ENCODE data around the gene XRCC5. TPM values are rescaled to one million over a fixed set of nuclear protein-coding genes. Genes with fewer than 3 reads are reported as not detected.

The XRCC5 gene
- total RNA-seq, 2 donors from 2014 or later = 163 to 189 TPM

- intact Hi-C loops (cut with DNase I, micrococcal nuclease) = no loop called here
- no peak for ATAC-seq
- DNase-seq = no peak
Observed at GRCh38 chr2:216214768-216215167, 105.6 kb downstream of the XRCC5 start.

DNA sequence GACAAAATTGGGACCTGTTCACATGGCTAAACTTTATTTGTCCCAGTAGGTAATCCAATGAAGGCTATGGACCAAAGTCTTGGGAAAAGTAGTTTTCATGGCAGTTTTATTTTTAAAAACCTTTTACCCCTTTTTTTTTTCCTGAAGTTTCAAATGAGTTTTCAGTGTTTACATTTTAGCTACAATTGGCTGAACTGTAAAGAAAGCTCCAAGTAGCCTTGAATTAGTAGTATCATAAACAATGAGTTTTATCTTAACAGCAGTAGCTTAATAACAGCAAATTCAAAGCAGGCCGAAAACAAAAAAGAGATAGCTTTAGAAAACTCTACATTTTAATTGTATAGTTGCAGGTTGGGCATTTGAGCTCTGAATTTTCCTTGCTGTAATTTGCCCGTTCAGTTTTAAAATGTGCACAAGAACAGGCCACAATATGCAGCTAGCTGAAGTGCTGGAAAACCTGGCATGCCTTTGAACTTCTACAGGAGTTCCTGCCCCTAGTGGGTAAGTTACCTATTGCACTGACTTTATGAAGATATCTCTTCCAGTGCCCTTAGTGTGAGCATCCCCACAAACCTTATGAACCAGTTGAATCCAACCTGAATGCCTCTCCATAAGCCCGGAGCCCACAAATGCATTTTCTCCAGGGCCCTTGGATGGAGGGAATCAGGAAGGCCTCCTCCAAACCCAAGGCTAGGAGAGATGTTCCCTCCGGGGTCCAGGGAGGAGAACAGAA, 106.7 kb downstream of the XRCC5 start:
- peak; percentile 56 for ATAC-seq

DNA sequence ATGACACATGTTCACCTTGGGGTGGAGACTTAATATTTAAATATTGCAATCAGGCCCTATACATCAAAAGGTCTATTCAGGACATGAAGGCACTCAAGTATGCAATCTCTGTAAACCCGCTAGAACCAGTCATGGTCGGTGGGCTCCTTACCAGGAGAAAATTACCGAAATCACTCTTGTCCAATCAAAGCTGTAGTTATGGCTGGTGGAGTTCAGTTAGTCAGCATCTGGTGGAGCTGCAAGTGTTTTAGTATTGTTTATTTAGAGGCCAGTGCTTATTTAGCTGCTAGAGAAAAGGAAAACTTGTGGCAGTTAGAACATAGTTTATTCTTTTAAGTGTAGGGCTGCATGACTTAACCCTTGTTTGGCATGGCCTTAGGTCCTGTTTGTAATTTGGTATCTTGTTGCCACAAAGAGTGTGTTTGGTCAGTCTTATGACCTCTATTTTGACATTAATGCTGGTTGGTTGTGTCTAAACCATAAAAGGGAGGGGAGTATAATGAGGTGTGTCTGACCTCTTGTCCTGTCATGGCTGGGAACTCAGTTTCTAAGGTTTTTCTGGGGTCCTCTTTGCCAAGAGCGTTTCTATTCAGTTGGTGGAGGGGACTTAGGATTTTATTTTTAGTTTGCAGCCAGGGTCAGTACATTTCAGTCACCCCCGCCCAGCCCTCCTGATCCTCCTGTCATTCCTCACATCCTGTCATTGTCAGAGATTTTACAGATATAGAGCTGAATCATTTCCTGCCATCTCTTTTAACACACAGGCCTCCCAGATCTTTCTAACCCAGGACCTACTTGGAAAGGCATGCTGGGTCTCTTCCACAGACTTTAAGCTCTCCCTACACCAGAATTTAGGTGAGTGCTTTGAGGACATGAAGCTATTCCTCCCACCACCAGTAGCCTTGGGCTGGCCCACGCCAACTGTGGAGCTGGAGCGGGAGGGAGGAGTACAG, 108.1 kb downstream of the XRCC5 start:
- ATAC-seq (no peak), DNase-seq (no peak)
- intact Hi-C loops (cut with DNase I, micrococcal nuclease) = no loop called here

More for the DNA sequence above, 106.7 kb downstream of the XRCC5 start:
- intact Hi-C loops (cut with DNase I, micrococcal nuclease) = no loop called here
- no peak for DNase-seq

GRCh38 chr2:216217904-216218260, 108.7 kb downstream of the XRCC5 start:
- no peak for ATAC-seq
- no peak for DNase-seq
- intact Hi-C loops (cut with DNase I, micrococcal nuclease) = no loop called here

DNA sequence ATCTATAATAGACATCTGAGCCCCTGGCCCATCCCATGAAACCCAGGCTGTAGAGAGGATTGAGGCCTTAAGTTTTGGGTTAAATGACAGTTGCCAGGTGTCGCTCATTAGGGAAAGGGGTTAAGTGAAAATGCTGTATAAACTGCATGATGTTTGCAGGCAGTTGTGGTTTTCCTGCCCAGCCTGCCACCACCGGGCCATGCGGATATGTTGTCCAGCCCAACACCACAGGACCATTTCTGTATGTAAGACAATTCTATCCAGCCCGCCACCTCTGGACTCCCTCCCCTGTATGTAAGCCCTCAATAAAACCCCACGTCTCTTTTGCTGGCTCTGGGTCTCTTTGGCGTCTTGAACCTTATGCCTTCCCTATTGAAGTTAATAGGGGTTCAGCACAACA, 110.7 kb downstream of the XRCC5 start:
- intact Hi-C loops (cut with DNase I, micrococcal nuclease) = no loop called here
- ATAC-seq = no peak
- DNase-seq = no peak

DNA sequence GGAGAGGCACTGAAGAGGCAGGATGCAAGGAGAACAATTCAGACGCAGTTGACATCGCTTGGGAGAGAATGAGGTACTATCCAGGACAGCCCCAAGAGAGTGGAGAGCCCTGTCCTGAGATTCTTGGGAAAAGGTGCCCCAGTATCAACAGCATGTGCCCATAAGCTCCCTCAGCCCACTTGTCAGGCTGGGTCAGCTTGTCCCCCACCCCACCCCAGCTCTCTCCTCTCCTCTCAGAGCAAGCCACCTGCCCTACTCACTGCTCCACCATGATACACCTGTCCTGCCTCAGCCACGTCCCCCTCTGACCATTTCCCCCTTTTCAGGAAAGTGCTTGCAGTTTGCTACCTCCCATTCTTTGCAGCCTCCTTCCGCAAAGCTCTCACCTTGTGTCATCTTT, 111.8 kb downstream of the XRCC5 start:
- ATAC-seq (no peak), DNase-seq (no peak)
- intact Hi-C loops (cut with DNase I, micrococcal nuclease) = no loop called here

GRCh38 chr2:216221811-216222210, 112.7 kb downstream of the XRCC5 start:
- ATAC-seq = no peak
- intact Hi-C loops (cut with DNase I, micrococcal nuclease) = no loop called here

GRCh38 chr2:216222650-216223352, 113.7 kb downstream of the XRCC5 start:
- DNase-seq (no peak), ATAC-seq (no peak)
- intact Hi-C loops (cut with DNase I, micrococcal nuclease) = no loop called here

More at GRCh38 chr2:216221811-216222210, 112.7 kb downstream of the XRCC5 start:
- DNase-seq = no peak

DNA sequence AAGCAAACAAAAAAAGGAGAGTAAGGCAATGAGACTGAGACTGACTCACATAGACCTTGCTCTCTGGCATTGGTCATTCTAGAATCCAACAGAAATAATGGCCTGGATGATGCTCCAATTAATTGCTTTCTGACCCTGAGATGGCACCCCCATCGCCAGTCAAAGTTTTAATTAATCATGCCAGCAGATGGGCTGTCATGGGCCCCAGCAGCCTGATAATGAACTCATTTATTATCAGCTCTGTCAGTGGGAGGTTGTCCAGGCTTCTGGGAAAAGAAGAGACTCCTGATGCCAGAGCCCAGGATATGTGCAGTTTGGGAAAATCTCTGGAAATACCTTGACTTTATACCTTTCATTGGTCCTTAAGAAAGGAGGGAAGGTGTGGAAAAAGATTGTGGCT, 115.2 kb downstream of the XRCC5 start:
- ATAC-seq = no peak
- no peak for DNase-seq
- intact Hi-C loops (cut with DNase I, micrococcal nuclease) = no loop called here

DNA sequence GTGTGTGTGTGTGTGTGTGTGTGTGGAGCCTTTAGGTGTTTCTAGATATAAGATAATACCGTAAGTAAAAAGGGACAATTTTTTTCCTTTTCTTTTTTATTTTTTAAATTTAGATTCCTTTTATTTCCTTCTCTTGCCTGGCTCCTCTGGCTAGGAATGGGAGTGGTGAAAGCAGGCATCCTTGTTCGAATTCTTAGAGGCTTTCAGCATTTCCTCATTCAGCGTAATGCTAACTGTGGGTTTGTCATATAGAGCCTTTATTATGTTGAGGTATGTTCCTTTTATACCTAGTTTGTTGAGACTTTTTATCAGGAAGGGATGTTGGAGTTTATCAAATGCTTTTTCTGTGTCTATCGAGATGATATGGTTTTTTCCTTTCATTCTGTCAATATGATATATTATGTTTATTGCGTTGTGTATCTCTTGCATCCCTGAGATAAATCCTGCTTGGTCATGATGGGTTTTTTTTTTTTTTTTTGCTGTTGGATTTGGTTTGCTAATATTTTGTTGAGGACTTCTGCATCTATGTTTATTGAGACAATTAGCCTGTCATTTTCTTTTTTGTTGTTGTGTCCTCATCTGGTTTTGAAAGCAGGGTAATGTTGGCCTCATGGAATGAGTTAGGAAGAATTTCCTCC, 120.2 kb downstream of the XRCC5 start:
- intact Hi-C loops (cut with DNase I, micrococcal nuclease) = no loop called here
- no peak for ATAC-seq

DNA sequence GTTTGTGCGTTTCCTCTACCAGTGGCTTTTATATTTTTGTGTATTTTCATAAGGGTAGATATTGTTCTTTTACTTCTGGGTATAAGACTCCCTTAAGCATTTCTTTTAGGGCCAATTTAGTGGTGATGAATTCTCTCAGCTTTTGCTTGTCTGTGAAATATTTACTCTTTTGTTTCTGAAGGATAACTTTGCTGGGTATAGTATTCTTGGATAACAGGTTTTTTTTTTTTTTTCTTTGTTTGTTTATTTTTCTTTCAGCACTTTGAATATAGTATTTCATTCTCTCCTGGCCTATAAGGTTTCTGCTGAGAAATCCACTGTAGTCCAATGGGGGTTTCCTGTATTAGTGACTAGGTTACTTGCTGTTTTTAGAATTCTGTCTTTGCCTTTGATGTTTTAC, 122.7 kb downstream of the XRCC5 start:
- DNase-seq (no peak), ATAC-seq (no peak)
- intact Hi-C loops (cut with DNase I, micrococcal nuclease) = no loop called here

More for the DNA sequence above, 120.2 kb downstream of the XRCC5 start:
- DNase-seq = no peak

DNA sequence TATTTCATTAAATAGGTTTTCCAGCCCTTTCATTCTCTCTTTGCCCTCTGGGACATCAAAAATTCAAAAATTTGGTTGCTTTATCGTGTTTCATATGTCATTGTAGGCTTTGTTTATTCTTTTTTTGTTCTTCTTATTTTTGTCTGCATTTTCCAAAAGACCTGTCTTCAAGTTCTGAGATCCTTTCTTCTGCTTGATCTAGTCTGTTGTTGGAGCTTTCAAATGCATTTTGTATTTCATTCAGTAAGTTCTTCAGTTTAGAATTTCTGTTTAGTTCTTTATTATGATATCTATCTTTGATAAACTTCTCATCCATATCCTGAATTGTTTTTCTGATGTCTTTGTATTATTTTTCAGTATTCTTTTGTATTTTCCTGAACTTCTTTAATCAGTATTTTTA, 123.6 kb downstream of the XRCC5 start:
- intact Hi-C loops (cut with DNase I, micrococcal nuclease) = no loop called here
- DNase-seq = no peak
- ATAC-seq = no peak

GRCh38 chr2:216233281-216233995, 124.3 kb downstream of the XRCC5 start:
- no peak for DNase-seq
- intact Hi-C loops (cut with DNase I, micrococcal nuclease) = no loop called here
- ATAC-seq = no peak

DNA sequence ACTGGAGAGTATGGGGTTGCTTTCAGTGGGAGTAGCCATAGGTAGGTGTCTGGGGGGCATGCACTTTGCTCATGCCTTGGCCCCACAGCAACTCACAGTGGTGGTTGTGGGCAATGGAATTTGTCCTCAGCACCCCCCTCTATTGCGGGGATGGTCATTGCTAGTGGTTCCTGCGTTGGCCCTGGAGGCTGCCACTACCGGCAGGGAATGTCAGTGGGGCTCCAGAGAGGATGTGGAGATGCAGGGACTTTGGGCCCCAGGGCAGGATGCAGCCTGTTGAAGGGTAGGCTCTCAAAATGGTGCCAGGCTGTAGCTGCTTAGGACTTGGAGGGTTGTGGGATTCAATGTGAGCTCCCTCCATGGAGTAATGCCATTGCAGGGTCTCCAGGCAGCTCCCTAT, 125.0 kb downstream of the XRCC5 start:
- ATAC-seq = no peak
- no peak for DNase-seq
- intact Hi-C loops (cut with DNase I, micrococcal nuclease) = no loop called here

- intact Hi-C loops (cut with DNase I, micrococcal nuclease) = no loop called here
- DNase-seq = no peak
- no peak for ATAC-seq
Observed at GRCh38 chr2:216235462-216235861, 126.3 kb downstream of the XRCC5 start.

GRCh38 chr2:216235896-216236295, 126.7 kb downstream of the XRCC5 start:
- ATAC-seq = no peak
- intact Hi-C loops (cut with DNase I, micrococcal nuclease) = no loop called here
- DNase-seq = no peak

DNA sequence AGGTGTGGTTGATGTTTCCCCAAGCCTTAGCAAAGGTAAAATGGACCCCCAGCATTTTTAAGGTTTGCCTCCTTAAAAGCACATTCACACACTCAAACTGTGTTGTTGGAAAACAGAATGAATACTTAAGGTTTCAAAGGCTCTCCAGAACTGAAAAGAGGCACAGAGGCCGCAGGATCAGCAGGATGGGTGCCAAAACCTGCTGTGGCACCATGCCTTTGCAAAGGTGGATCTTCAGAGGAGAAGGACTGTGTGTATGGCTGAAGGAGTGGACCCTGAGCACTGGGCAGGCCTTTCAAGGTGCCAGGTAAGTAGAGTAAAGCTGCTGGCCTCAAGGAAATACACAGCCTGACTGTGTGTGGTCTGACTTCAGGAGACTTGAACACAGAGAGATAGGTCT, 127.3 kb downstream of the XRCC5 start:
- ATAC-seq (no peak), DNase-seq (no peak)
- intact Hi-C loops (cut with DNase I, micrococcal nuclease) = no loop called here

GRCh38 chr2:216242365-216242764, 133.2 kb downstream of the XRCC5 start:
- no peak for DNase-seq
- intact Hi-C loops (cut with DNase I, micrococcal nuclease) = no loop called here

DNA sequence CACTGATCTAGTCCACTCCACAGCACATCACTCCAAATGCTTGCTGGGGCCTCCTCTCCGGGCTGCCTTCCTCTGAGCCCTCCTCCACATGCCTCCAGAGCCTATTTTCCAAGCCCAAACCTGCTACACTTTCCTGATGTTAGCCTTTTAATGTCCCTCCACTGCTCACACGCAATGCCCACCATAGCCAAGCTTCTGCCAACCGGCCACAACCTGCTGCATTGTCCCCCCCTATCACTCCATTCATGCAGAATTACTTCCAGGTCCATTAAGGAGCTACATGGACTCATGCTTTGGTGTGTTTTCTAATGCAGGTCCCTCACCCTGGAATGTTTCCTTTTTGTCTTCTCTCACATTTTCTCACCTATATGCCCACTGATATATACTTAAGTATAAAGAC, 133.9 kb downstream of the XRCC5 start:
- intact Hi-C loops (cut with DNase I, micrococcal nuclease) = no loop called here

More at GRCh38 chr2:216242365-216242764, 133.2 kb downstream of the XRCC5 start:
- ATAC-seq = no peak

More for the DNA sequence above, 133.9 kb downstream of the XRCC5 start:
- DNase-seq (no peak), ATAC-seq (no peak)
